ENCODE measurements around the gene EHD3.

- TF ChIP-seq CTCF (IDR thresholded peaks at IDR 0.05): no peak
- TF ChIP-seq POLR2A (IDR thresholded peaks at IDR 0.05): no peak
Measured at GRCh38 chr2:31240381-31241365, 6.7 kb downstream of the EHD3 start.

All from Peyer's patch (tissue), 4 donors.